Gastroesophageal sphincter (tissue), 4 donors: ENCODE measurements around the gene RNF224. TPM values are rescaled to one million over a fixed set of nuclear protein-coding genes. Genes with fewer than 3 reads are reported as not detected.

ENCODE experiments used
- ATAC-seq: fragments of 150-250 bp; one replicate; pipeline ENCODE4 v1.9.1; 2016; ENCODE audit warnings: mild to moderate bottlenecking, moderate library complexity
- H3K27ac ChIP-seq, 4 donors: fragments of 200-600 bp; sonication (generic) in 3 of 4; 1 replicate in 3 of 4; 2 replicates in 1 of 4; pipeline ENCODE4 v1.5.1; 2016 to 2019
- H3K27me3 ChIP-seq: fragments of 200-600 bp; sonication (generic); one replicate; pipeline ENCODE4 v1.5.1; 2019
- H3K36me3 ChIP-seq, 2 donors: fragments of 200-600 bp; sonication (generic); one replicate each; pipeline ENCODE4 v1.5.1; 2019; ENCODE audit warnings: control low read depth in 1 of 2
- H3K4me1 ChIP-seq, 3 donors: fragments of 200-600 bp; sonication (generic); 1 replicate in 2 of 3; 2 replicates in 1 of 3; pipeline ENCODE4 v1.5.1; 2016 to 2019; ENCODE audit warnings: control low read depth in 2 of 3
- H3K4me3 ChIP-seq, 2 donors: fragments of 200-600 bp; sonication (generic); one replicate each; pipeline ENCODE4 v1.5.1; 2019; ENCODE audit warnings: mild to moderate bottlenecking in 1 of 2, moderate library complexity in 1 of 2
- H3K9me3 ChIP-seq, 3 donors: fragments of 200-600 bp; sonication (generic); one replicate each; pipeline ENCODE4 v1.5.1; 2017 to 2019; ENCODE audit warnings: control low read depth in 2 of 3
- CTCF ChIP-seq, 4 experiments: fragments of 200-600 bp in 2 of 4; fragments of 450-650 bp in 2 of 4; sonication (generic) in 1 of 4; IDR thresholded peaks; one replicate each; pipeline ENCODE4 v1.5.1; 2017 to 2019; ENCODE audit warnings: antibody characterized with exemption in 4 of 4, mild to moderate bottlenecking in 2 of 4, moderate library complexity in 2 of 4
- EP300 ChIP-seq: sonication (generic); formaldehyde crosslinking; IDR thresholded peaks from one replicate; pipeline ENCODE4 v1.6.1; 2017; ENCODE audit warnings: antibody characterized with exemption, mild to moderate bottlenecking
- POLR2A ChIP-seq, 2 donors: fragments of 450-650 bp; IDR thresholded peaks; one replicate each; pipeline ENCODE4 v1.6.1; 2017; ENCODE audit warnings: antibody characterized with exemption in 2 of 2, mild to moderate bottlenecking in 2 of 2, moderate library complexity in 1 of 2
- POLR2AphosphoS5 ChIP-seq: sonication (generic); formaldehyde crosslinking; IDR thresholded peaks from one replicate; pipeline ENCODE4 v1.6.1; 2017; ENCODE audit warnings: antibody characterized with exemption
- WGBS, 2 donors: methylation state at CpG; one replicate each; pipeline ENCODE4 v1.1.5; 2018; ENCODE audit warnings: low coverage in 1 of 2; 5-methylcytosine and 5-hydroxymethylcytosine counted together
- total RNA-seq, 4 donors: library from RNA; depleted of rRNA; stranded (reverse); fragments of >200 nt; gene quantifications; one replicate each; pipeline ENCODE4 v1.1.0, GENCODE V29; 2016

The RNF224 gene
- total RNA-seq, 4 donors from 2014 or later, result 0.57 TPM; not detected in 3

- H3K4me3 ChIP-seq, result no peak overlapping the region
These were observed 6.8 kb upstream of the RNF224 start for GRCh38 chr9:137220317-137221094.

GRCh38 chr9:137221095-137221505 is 6.2 kb upstream of the RNF224 start:
- H3K9me3 ChIP-seq, result no peaks in the 10 kb centered on the region
- TF ChIP-seq POLR2AphosphoS5, result no peak
- no peak for TF ChIP-seq EP300
- TF ChIP-seq CTCF (IDR thresholded peaks at IDR 0.05), result no peak
- no peak for TF ChIP-seq POLR2A (IDR thresholded peaks at IDR 0.05)
- H3K36me3 ChIP-seq, result peaks cover 0 to 6% of the 10 kb centered on the region in 2 donors
- peaks cover 0 to 55% (median 16%) of the 10 kb centered on the region in 3 donors for H3K4me1 ChIP-seq
- no peak for ATAC-seq
- H3K27me3 ChIP-seq, result peaks cover 2% of the 10 kb centered on the region
- peak overlapping the region in 1 of 4 donors; percentile 49 for H3K27ac ChIP-seq
- peak overlapping the region in 1 of 2 donors; percentile 79 for H3K4me3 ChIP-seq
- no CpG with 5 or more reads among the region's 14 CpGs for WGBS, 2 donors

More at GRCh38 chr9:137220317-137221094, 6.8 kb upstream of the RNF224 start:
- ATAC-seq, result no peak
- Histone ChIP-seq H3K9me3 (no peaks in the 10 kb centered on the region), H3K36me3 (peaks cover 0 to 12% of the 10 kb centered on the region in 2 donors), H3K27ac (no peak overlapping the region), H3K27me3 (no peaks in the 10 kb centered on the region), H3K4me1 (peaks cover 0 to 55% (median 16%) of the 10 kb centered on the region in 3 donors)
- WGBS, 2 donors, result 87 to 100% methylated on average over 1 to 3 of the region's 52 CpGs
- TF ChIP-seq CTCF (IDR thresholded peaks at IDR 0.05) (no peak), POLR2AphosphoS5 (no peak), POLR2A (IDR thresholded peaks at IDR 0.05) (no peak), EP300 (no peak)

GRCh38 chr9:137221506-137222111 is 5.7 kb upstream of the RNF224 start:
- Histone ChIP-seq H3K9me3 (no peaks in the 10 kb centered on the region), H3K27me3 (peaks cover 7% of the 10 kb centered on the region), H3K4me3 (peak overlapping the region; percentile 14 to 79), H3K4me1 (peaks cover 0 to 55% (median 16%) of the 10 kb centered on the region in 3 donors), H3K36me3 (peaks cover 0 to 2% of the 10 kb centered on the region in 2 donors), H3K27ac (peak overlapping the region in 1 of 4 donors; percentile 49)
- WGBS, 2 donors, result no CpG with 5 or more reads among the region's 61 CpGs
- TF ChIP-seq EP300 (no peak), POLR2A (IDR thresholded peaks at IDR 0.05) (no peak), CTCF (IDR thresholded peaks at IDR 0.05) (no peak), POLR2AphosphoS5 (no peak)
- ATAC-seq, result no peak

GRCh38 chr9:137222190-137223077 is 4.9 kb upstream of the RNF224 start, which contains the start of gene RNF208:
TSS of gene RNF208 (minus strand) at chr9:137222240. CDS start at chr9:137221212, 1,028 bp downstream.
- no peak for ATAC-seq
- TF ChIP-seq EP300 (no peak), CTCF (IDR thresholded peaks at IDR 0.05) (peak in 2 of 4 experiments; percentile 7 to 8)
- H3K4me3 ChIP-seq, result peak within 1 kb of the TSS; percentile 64 to 79
- H3K27me3 ChIP-seq, result peaks cover 15% of the 10 kb centered on the region
- H3K36me3 ChIP-seq, result no peaks in the 10 kb centered on the region
- peaks cover 0 to 55% (median 18%) of the 10 kb centered on the region in 3 donors for H3K4me1 ChIP-seq
- no peaks in the 10 kb centered on the region for H3K9me3 ChIP-seq
- no CpG with 5 or more reads among the region's 88 CpGs for WGBS, 2 donors
- H3K27ac ChIP-seq, result peak within 1 kb of the TSS; percentile 58 to 94 (median 90)
